ENCODE data around the gene STXBP6. TPM values are rescaled to one million over a fixed set of nuclear protein-coding genes. Genes with fewer than 3 reads are reported as not detected.
"Not testable (repeated sequence)": the region's sequence is repeated elsewhere in the genome, so short reads cannot be mapped to it uniquely, and the experiment has no call there.

Gene STXBP6
- total and polyA plus RNA-seq, 2 experiments from 2014 or later, result 3.8 to 6.4 TPM

DNA sequence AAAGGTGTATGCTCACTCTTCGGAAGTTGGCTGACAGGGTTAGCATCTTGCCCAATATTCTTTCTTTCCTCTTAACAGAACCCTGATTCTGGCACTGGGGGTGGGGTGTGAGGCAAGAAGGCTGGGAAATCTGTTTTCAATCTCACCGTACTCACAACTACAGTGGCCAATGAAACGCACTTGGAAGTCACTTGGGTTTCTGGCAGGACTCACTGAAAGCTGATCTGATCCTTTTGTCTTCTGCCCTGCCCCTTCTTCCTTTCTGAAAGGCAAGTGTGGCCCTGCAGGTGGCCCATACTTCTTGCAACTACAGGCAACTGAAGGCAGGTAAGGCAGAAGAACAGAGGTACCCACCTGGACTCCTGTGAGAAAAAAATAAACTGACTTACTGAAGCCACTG, 106.9 kb downstream of the STXBP6 start:
- H3K36me3 ChIP-seq, result no peaks in the 10 kb centered on the region
- H3K4me1 ChIP-seq (ENCODE audit: low read depth), result peaks cover 36% of the 10 kb centered on the region
- H3K27me3 ChIP-seq, result no peaks in the 10 kb centered on the region
- H3K4me3 ChIP-seq, result no peak overlapping the region
- H3K9me3 ChIP-seq (ENCODE audit: low read depth), result no peaks in the 10 kb centered on the region
- H3K27ac ChIP-seq, result no peak overlapping the region
- no peak for TF ChIP-seq CTCF (IDR thresholded peaks at IDR 0.05; ENCODE audit: low read depth, low read length)
- peak in 1 of 2 donors; percentile 33 for DNase-seq (ENCODE audit: low read depth in 1 of 2, low spot score in 1 of 2)

GRCh38 chr14:24941719-24942118, 108.2 kb downstream of the STXBP6 start:
- Histone ChIP-seq H3K9me3 (ENCODE audit: low read depth) (no peaks in the 10 kb centered on the region), H3K4me1 (ENCODE audit: low read depth) (peaks cover 37% of the 10 kb centered on the region), H3K27me3 (no peaks in the 10 kb centered on the region), H3K27ac (no peak overlapping the region), H3K36me3 (no peaks in the 10 kb centered on the region), H3K4me3 (no peak overlapping the region)
- peak in 1 of 2 donors; percentile 65 for DNase-seq (ENCODE audit: low read depth in 1 of 2, low spot score in 1 of 2)
- TF ChIP-seq CTCF (IDR thresholded peaks at IDR 0.05; ENCODE audit: low read depth, low read length), result no peak

DNA sequence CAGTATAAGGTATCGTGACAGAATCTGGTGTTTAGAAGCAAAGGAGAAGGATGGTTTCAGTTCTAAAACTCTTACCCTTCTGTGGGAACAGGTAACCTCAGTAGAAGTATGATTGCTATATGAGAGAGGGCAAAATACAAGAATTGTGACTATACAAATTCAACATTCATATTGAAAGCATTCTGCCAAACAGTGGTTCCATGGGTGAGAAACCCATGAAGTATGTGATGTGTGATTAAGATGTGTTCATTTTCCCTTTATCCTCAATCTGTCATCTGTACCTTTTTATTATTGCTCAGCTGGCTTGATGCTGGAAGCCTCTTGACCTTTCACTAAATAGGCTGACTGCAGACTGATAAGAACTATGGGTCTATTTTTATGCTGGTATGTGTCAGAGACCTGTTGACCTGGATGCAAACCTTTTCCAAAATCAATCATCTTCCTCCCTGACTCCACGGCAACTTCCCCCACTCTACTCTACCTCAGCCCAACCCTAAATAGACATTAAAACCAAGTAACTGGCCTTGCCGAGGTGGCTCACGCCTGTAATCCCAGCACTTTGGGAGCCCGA, 109.6 kb downstream of the STXBP6 start:
- peak overlapping the region; percentile 46 for H3K27ac ChIP-seq
- H3K36me3 ChIP-seq, result no peaks in the 10 kb centered on the region
- no peak overlapping the region for H3K4me3 ChIP-seq
- peak in 1 of 2 donors; percentile 44 for DNase-seq (ENCODE audit: low read depth in 1 of 2, low spot score in 1 of 2)
- H3K9me3 ChIP-seq (ENCODE audit: low read depth), result no peaks in the 10 kb centered on the region
- TF ChIP-seq CTCF (IDR thresholded peaks at IDR 0.05; ENCODE audit: low read depth, low read length), result no peak
- H3K27me3 ChIP-seq, result no peaks in the 10 kb centered on the region
- H3K4me1 ChIP-seq (ENCODE audit: low read depth), result peaks cover 37% of the 10 kb centered on the region

GRCh38 chr14:24938593-24938992, 111.4 kb downstream of the STXBP6 start:
- no peak for DNase-seq (ENCODE audit: low read depth in 1 of 2, low spot score in 1 of 2)
- no peaks in the 10 kb centered on the region for H3K27me3 ChIP-seq
- no peak for TF ChIP-seq CTCF (IDR thresholded peaks at IDR 0.05; ENCODE audit: low read depth, low read length)
- no peaks in the 10 kb centered on the region for H3K9me3 ChIP-seq (ENCODE audit: low read depth)
- H3K27ac ChIP-seq, result peak overlapping the region; percentile 22
- no peak overlapping the region for H3K4me3 ChIP-seq
- no peaks in the 10 kb centered on the region for H3K36me3 ChIP-seq
- peaks cover 48% of the 10 kb centered on the region for H3K4me1 ChIP-seq (ENCODE audit: low read depth)

GRCh38 chr14:24937300-24937699, 112.6 kb downstream of the STXBP6 start:
- H3K9me3 ChIP-seq (ENCODE audit: low read depth), result no peaks in the 10 kb centered on the region
- DNase-seq (ENCODE audit: low read depth in 1 of 2, low spot score in 1 of 2), result no peak
- H3K27ac ChIP-seq, result no peak overlapping the region
- no peaks in the 10 kb centered on the region for H3K27me3 ChIP-seq
- TF ChIP-seq CTCF (IDR thresholded peaks at IDR 0.05; ENCODE audit: low read depth, low read length), result no peak
- peaks cover 48% of the 10 kb centered on the region for H3K4me1 ChIP-seq (ENCODE audit: low read depth)
- no peaks in the 10 kb centered on the region for H3K36me3 ChIP-seq
- H3K4me3 ChIP-seq, result no peak overlapping the region

GRCh38 chr14:24936773-24937172, 113.2 kb downstream of the STXBP6 start:
- peaks cover 45% of the 10 kb centered on the region for H3K4me1 ChIP-seq (ENCODE audit: low read depth)
- H3K4me3 ChIP-seq, result not testable (repeated sequence)

More at GRCh38 chr14:24936773-24937172, 113.2 kb downstream of the STXBP6 start:
- not testable (repeated sequence) for H3K9me3 ChIP-seq (ENCODE audit: low read depth); H3K36me3 ChIP-seq; H3K27ac ChIP-seq; H3K27me3 ChIP-seq; DNase-seq (ENCODE audit: low read depth in 1 of 2, low spot score in 1 of 2)

All from cardiac muscle cell (in vitro differentiated cells and primary cell).